ENCODE measurements around the gene TMEM62.

- TF ChIP-seq CTCF (IDR thresholded peaks at IDR 0.05; ENCODE audit: low read depth, low read length, poor library complexity, severe bottlenecking) (no peak), EZH2phosphoT487 (IDR thresholded peaks at IDR 0.05; ENCODE audit: borderline replicate concordance, low read length) (no peak)
Measured at GRCh38 chr15:43105778-43106485, 27.5 kb upstream of the TMEM62 start, which contains the start of gene UBR1.
